H1 (cell line): Measurements from ENCODE around the gene USP24. TPM values are rescaled to one million over a fixed set of nuclear protein-coding genes. Genes with fewer than 3 reads are reported as not detected.

ENCODE experiments used
- CTCF ChIA-PET: fragments of 300-600 bp; sonication (Branson Sonifier 250); formaldehyde crosslinking; loops from one replicate; lab custom pipeline; 2021; ENCODE audit not compliant: partially characterized antibody; lab: Charles Lee
- POLR2A ChIA-PET: fragments of 300-600 bp; sonication (Branson Sonifier 250); formaldehyde crosslinking; loops from one replicate; lab custom pipeline; 2021; ENCODE audit warnings: inconsistent platforms; ENCODE audit not compliant: partially characterized antibody; lab: Charles Lee
- DNase-seq, 2 experiments: peaks; one replicate each; pipeline versions ENCODE4 v3.0.0 to v3.0.0-alpha.2; 2010 to 2022; ENCODE audit warnings: low spot score in 2 of 2, low read depth in 1 of 2, mixed read lengths in 1 of 2
- FAIRE-seq: peaks from 2 replicates; lab custom pipeline; 2011; peaks lifted over from hg19 to GRCh38; lab: Jason Lieb, UNC
- H2AFZ ChIP-seq: 2 replicates; pipeline ENCODE4 v1.8.1; 2012; ENCODE audit warnings: low read length, inconsistent platforms
- H2AK5ac ChIP-seq: 2 replicates; pipeline ENCODE4 v1.6.1; 2013; ENCODE audit warnings: low read depth, low read length
- H2BK120ac ChIP-seq: replicated peaks from 2 replicates; pipeline ENCODE3; 2013; ENCODE audit warnings: low read depth, low read length, inconsistent platforms
- H2BK12ac ChIP-seq: 2 replicates; pipeline ENCODE4 v1.6.1; 2013; ENCODE audit warnings: low read depth, low read length
- H2BK15ac ChIP-seq: 2 replicates; pipeline ENCODE4 v1.6.1; 2013; ENCODE audit warnings: low read length
- H2BK20ac ChIP-seq: 2 replicates; pipeline ENCODE4 v1.6.1; 2013; ENCODE audit warnings: low read length
- H2BK5ac ChIP-seq: 2 replicates; pipeline ENCODE4 v1.6.1; 2013; ENCODE audit warnings: low read depth, low read length
- H3K14ac ChIP-seq: 2 replicates; pipeline ENCODE4 v1.6.1; 2013; ENCODE audit warnings: inconsistent platforms; ENCODE audit not compliant: insufficient read length
- H3K18ac ChIP-seq: 2 replicates; pipeline ENCODE4 v1.6.1; 2013; ENCODE audit warnings: low read length; ENCODE audit errors: extremely low read depth
- H3K23ac ChIP-seq: 2 replicates; pipeline ENCODE4 v1.6.1; 2013; ENCODE audit warnings: inconsistent platforms; ENCODE audit not compliant: insufficient read length
- H3K23me2 ChIP-seq: 2 replicates; pipeline ENCODE4 v1.6.1; 2013; ENCODE audit warnings: low read depth, low read length
- H3K27ac ChIP-seq: 2 replicates; pipeline ENCODE4 v1.6.1; 2011; ENCODE audit warnings: low read depth, low read length, inconsistent platforms
- H3K27me3 ChIP-seq, 4 experiments: replicated peaks in 1 of 4; 1 replicate in 1 of 4; 2 replicates in 3 of 4; pipeline versions ENCODE4 v1.6.1 to v1.8.1; 2011 to 2013; ENCODE audit warnings: low read length in 3 of 4, mild to moderate bottlenecking in 3 of 4, inconsistent platforms in 2 of 4, mixed read lengths in 2 of 4, moderate library complexity in 1 of 4; ENCODE audit not compliant: control insufficient read depth in 3 of 4, insufficient read depth in 3 of 4; ENCODE audit errors: extremely low read depth in 1 of 4
- H3K36me3 ChIP-seq, 4 experiments: 2 replicates each; pipeline versions ENCODE4 v1.6.1 to v1.8.1; 2011 to 2013; ENCODE audit warnings: mild to moderate bottlenecking in 4 of 4, low read length in 3 of 4, moderate library complexity in 2 of 4, control low read depth in 1 of 4, inconsistent platforms in 1 of 4; ENCODE audit not compliant: insufficient read depth in 4 of 4, control insufficient read depth in 2 of 4
- H3K4ac ChIP-seq: replicated peaks from 2 replicates; pipeline ENCODE3; 2013; ENCODE audit warnings: low read length, low read depth, mixed read lengths, inconsistent platforms; ENCODE audit not compliant: insufficient read length
- H3K4me1 ChIP-seq, 4 experiments: replicated peaks in 1 of 4; 1 replicate in 1 of 4; 2 replicates in 3 of 4; pipeline versions ENCODE4 v1.6.1 to v1.8.1; 2011 to 2013; ENCODE audit warnings: low read length in 3 of 4, inconsistent platforms in 2 of 4, mixed read lengths in 1 of 4; ENCODE audit not compliant: insufficient read depth in 4 of 4, control insufficient read depth in 3 of 4
- H3K4me2 ChIP-seq, 2 experiments: 2 replicates each; pipeline versions ENCODE4 v1.6.1 to v1.8.1; 2011 to 2013; ENCODE audit warnings: low read depth in 2 of 2, low read length in 2 of 2, control low read depth in 1 of 2, inconsistent platforms in 1 of 2, mild to moderate bottlenecking in 1 of 2; ENCODE audit not compliant: insufficient read depth in 1 of 2
- H3K4me3 ChIP-seq, 4 experiments: fragments of 200-600, 300-600 bp in 1 of 4; sonication (generic), shearing (Covaris generic), sonication (Bioruptor Twin) in 1 of 4; 2 replicates each; pipeline versions ENCODE4 v1.5.1 to v1.8.1; 2011 to 2016; ENCODE audit warnings: low read length in 4 of 4, low read depth in 3 of 4, control low read depth in 2 of 4, inconsistent platforms in 2 of 4, mild to moderate bottlenecking in 2 of 4, mixed read lengths in 1 of 4, moderate library complexity in 1 of 4; ENCODE audit not compliant: insufficient read depth in 2 of 4; ENCODE audit errors: extremely low read depth in 1 of 4
- H3K56ac ChIP-seq: replicated peaks from 2 replicates; pipeline ENCODE3; 2013; ENCODE audit warnings: low read depth, mild to moderate bottlenecking, mixed read lengths, low read length, inconsistent platforms; ENCODE audit not compliant: insufficient read length
- H3K79me1 ChIP-seq: 2 replicates; pipeline ENCODE4 v1.6.1; 2013; ENCODE audit warnings: low read depth, low read length, control low read depth
- H3K79me2 ChIP-seq, 2 experiments: 2 replicates each; pipeline versions ENCODE4 v1.6.1 to v1.8.1; 2012 to 2013; ENCODE audit warnings: low read length in 2 of 2, mild to moderate bottlenecking in 2 of 2, inconsistent platforms in 1 of 2; ENCODE audit not compliant: insufficient read depth in 2 of 2, control insufficient read depth in 1 of 2
- H3K9ac ChIP-seq, 4 experiments: replicated peaks in 1 of 4; 1 replicate in 1 of 4; 2 replicates in 3 of 4; pipeline versions ENCODE4 v1.6.1 to v1.8.1; 2011 to 2013; ENCODE audit warnings: low read depth in 3 of 4, low read length in 3 of 4, control low read depth in 2 of 4, mild to moderate bottlenecking in 2 of 4, moderate library complexity in 2 of 4, inconsistent platforms in 1 of 4; ENCODE audit errors: extremely low read depth in 1 of 4
- H3K9me3 ChIP-seq, 2 experiments: 2 replicates each; pipeline versions ENCODE4 v1.6.1 to v1.8.1; 2012 to 2013; ENCODE audit warnings: mild to moderate bottlenecking in 2 of 2, moderate library complexity in 2 of 2, control low read depth in 1 of 2, inconsistent platforms in 1 of 2, low read depth in 1 of 2, low read length in 1 of 2, mixed read lengths in 1 of 2; ENCODE audit not compliant: insufficient read depth in 2 of 2
- H4K20me1 ChIP-seq, 2 experiments: replicated peaks in 1 of 2; 2 replicates each; pipeline versions ENCODE3 to v1.8.1; 2011 to 2013; ENCODE audit warnings: inconsistent platforms in 2 of 2, low read length in 2 of 2, mild to moderate bottlenecking in 1 of 2; ENCODE audit not compliant: insufficient read depth in 2 of 2, control insufficient read depth in 1 of 2
- H4K5ac ChIP-seq: 2 replicates; pipeline ENCODE4 v1.6.1; 2013; ENCODE audit warnings: low read length, low read depth, mixed read lengths, inconsistent platforms; ENCODE audit not compliant: insufficient read length
- H4K8ac ChIP-seq: 2 replicates; pipeline ENCODE4 v1.8.0; 2013; ENCODE audit warnings: mild to moderate bottlenecking, moderate library complexity, low read length, inconsistent platforms; ENCODE audit not compliant: insufficient read depth; ENCODE audit errors: extremely low read depth
- H4K91ac ChIP-seq: replicated peaks from 2 replicates; pipeline ENCODE3; 2013; ENCODE audit warnings: low read length, mixed read lengths, inconsistent platforms; ENCODE audit not compliant: insufficient read length
- ATF3 ChIP-seq: IDR thresholded peaks from 2 replicates; pipeline ENCODE4 v1.6.1; 2011; ENCODE audit warnings: low read depth, mild to moderate bottlenecking, low read length; ENCODE audit not compliant: insufficient read depth
- BCL11A ChIP-seq, 2 experiments: IDR thresholded peaks; one replicate each; pipeline ENCODE4 v1.6.1; 2011; ENCODE audit warnings: low read depth in 2 of 2, low read length in 2 of 2, mild to moderate bottlenecking in 2 of 2
- CBX8 ChIP-seq: fragments of 300-800, 300-1000 bp; sonication (generic); IDR thresholded peaks from 2 replicates; pipeline ENCODE4 v1.7.1; 2016; ENCODE audit warnings: low read depth, low read length, borderline replicate concordance
- CTBP2 ChIP-seq: IDR thresholded peaks from 2 replicates; pipeline ENCODE4 v1.7.0; 2011; ENCODE audit warnings: borderline replicate concordance, mild to moderate bottlenecking, moderate library complexity, mixed read lengths, low read length; ENCODE audit not compliant: insufficient read depth, insufficient read length
- GABPA ChIP-seq: IDR thresholded peaks from 2 replicates; pipeline ENCODE4 v1.6.1; 2011; ENCODE audit warnings: mild to moderate bottlenecking, low read length, moderate library complexity, borderline replicate concordance; ENCODE audit not compliant: insufficient read depth
- GTF2F1 ChIP-seq: IDR thresholded peaks from 2 replicates; pipeline ENCODE4 v1.6.1; 2012; ENCODE audit warnings: low read depth, low read length, improper control_type of control experiment, borderline replicate concordance
- HDAC2 ChIP-seq, 2 experiments: fragments of 300-600 bp in 1 of 2; sonication (generic) in 1 of 2; IDR thresholded peaks; 2 replicates each; pipeline ENCODE4 v1.6.1; 2011 to 2012; ENCODE audit warnings: low read depth in 2 of 2, low read length in 2 of 2, mild to moderate bottlenecking in 2 of 2, moderate library complexity in 2 of 2, borderline replicate concordance in 1 of 2, inconsistent platforms in 1 of 2
- KDM1A ChIP-seq: fragments of 200-600, 300-600 bp; sonication (generic); IDR thresholded peaks from 2 replicates; pipeline ENCODE4 v1.7.1; 2016; ENCODE audit warnings: mild to moderate bottlenecking, low read length, borderline replicate concordance
- RXRA ChIP-seq: IDR thresholded peaks from 2 replicates; pipeline ENCODE4 v1.6.1; 2011; ENCODE audit warnings: low read depth, mild to moderate bottlenecking, low read length, moderate library complexity; ENCODE audit not compliant: insufficient read depth
- SRF ChIP-seq: IDR thresholded peaks from 2 replicates; pipeline ENCODE4 v1.6.1; 2011; ENCODE audit warnings: mild to moderate bottlenecking, low read depth, low read length, moderate library complexity
- TAF7 ChIP-seq: optimal IDR thresholded peaks from 2 replicates; pipeline ENCODE3; 2011; ENCODE audit warnings: low read depth, mild to moderate bottlenecking, inconsistent platforms, low read length, moderate library complexity, borderline replicate concordance
- WGBS, 2 experiments: shearing (Covaris generic) in 1 of 2; methylation state at CpG; one replicate each; pipeline versions ENCODE4 v1.1.6 to v1.1.7; 2013 to 2015; ENCODE audit warnings: low lambda C conversion rate in 2 of 2, mixed read lengths in 2 of 2, inconsistent platforms in 1 of 2, low coverage in 1 of 2, missing lambda C conversion rate in 1 of 2; ENCODE audit not compliant: insufficient replicate concordance in 2 of 2, insufficient coverage in 1 of 2, insufficient read length in 1 of 2; ENCODE audit errors: extremely low coverage in 1 of 2, missing lambda C conversion rate in 1 of 2; 5-methylcytosine and 5-hydroxymethylcytosine counted together
- polyA plus RNA-seq, 7 experiments: library from polyadenylated mRNA; depleted of rRNA in 3 of 7; stranded (reverse) in 5 of 7; unstranded in 2 of 7; fragments of >200 nt in 5 of 7; fragments of 200-250 nt in 2 of 7; gene quantifications; 1 replicate in 5 of 7; 2 replicates in 1 of 7; 4 replicates in 1 of 7; pipeline versions ENCODE4 v1.2.1 to v1.2.3, GENCODE V29; 2011 to 2013; ENCODE audit warnings: missing spikeins in 2 of 7, mixed read lengths in 2 of 7
- total RNA-seq: library from RNA; stranded (reverse); fragmentation: NEBNext Ultra II Directional; extraction: Animal tissue kit (Norgen Biotek cat#: 25700); gene quantifications from 2 replicates; pipeline ENCODE4 v1.2.1, GENCODE V29; 2021
- TF ChIP-seq, protein P1 (sequence below): IDR thresholded peaks from 2 replicates; pipeline ENCODE4 v1.6.1; 2012; ENCODE audit warnings: inconsistent platforms

Gene USP24
- total and polyA plus RNA-seq, 2 of the 8 experiments (the other 6 are each of a cell fraction or from before 2014, with no cell fraction given) = 11.1 to 34.6 TPM

- Histone ChIP-seq H3K23me2 (no peaks in the 10 kb centered on the region), H2BK120ac (no peak overlapping the region), H3K27ac (no peak overlapping the region), H2AFZ (no peak overlapping the region), H4K20me1 (no peaks in the 10 kb centered on the region), H2AK5ac (no peak overlapping the region), H3K36me3 (no peaks in the 10 kb centered on the region), H3K79me1 (no peaks in the 10 kb centered on the region), H2BK5ac (no peak overlapping the region), H4K91ac (no peak overlapping the region), H3K14ac (no peak overlapping the region), H3K27me3 (no peaks in the 10 kb centered on the region), H2BK15ac (no peak overlapping the region), H4K5ac (no peak overlapping the region), H3K4me2 (no peak overlapping the region), H2BK12ac (no peak overlapping the region), H3K23ac (no peak overlapping the region), H3K4me1 (no peaks in the 10 kb centered on the region), H2BK20ac (no peak overlapping the region), H3K9ac (no peak overlapping the region), H3K4me3 (no peak overlapping the region), H4K8ac (no peak overlapping the region), H3K79me2 (no peaks in the 10 kb centered on the region), H3K4ac (no peak overlapping the region), H3K56ac (no peak overlapping the region), H3K9me3 (peaks cover 0 to 2% of the 10 kb centered on the region in 2 experiments; a peak in 2 of 4 replicates), H3K18ac (no peak overlapping the region)
- ChIA-PET POLR2A (no interaction called here), CTCF (interaction anchor here (0.7 to 1.5 kb wide), 2 partner anchors 13 to 83 kb away, joined by 3 read pairs; no protein-coding TSS in a partner anchor)
- 94% methylated on average over 3 of the region's 3 CpGs; no CpG with 5 or more reads in 1 of the 2 experiments for WGBS, 2 experiments
- no peak for FAIRE-seq
- DNase-seq = no peak
- TF ChIP-seq CBX8 = no peak
- TF ChIP-seq KDM1A = no peak
- TF ChIP-seq SRF = no peak
- no peak for TF ChIP-seq RXRA
- TF ChIP-seq HDAC2 (IDR thresholded peaks at IDR 0.05; ENCODE audit: borderline replicate concordance in 1 of 2, low read depth in 2 of 2, low read length in 2 of 2) = no peak
- no peak for TF ChIP-seq ATF3
- TF ChIP-seq CTBP2 = no peak
- no peak for TF ChIP-seq GABPA
- no peak for TF ChIP-seq BCL11A (IDR thresholded peaks at IDR 0.05; ENCODE audit: low read depth in 2 of 2, low read length in 2 of 2)
- no peak for TF ChIP-seq TAF7
- TF ChIP-seq, protein P1, sequence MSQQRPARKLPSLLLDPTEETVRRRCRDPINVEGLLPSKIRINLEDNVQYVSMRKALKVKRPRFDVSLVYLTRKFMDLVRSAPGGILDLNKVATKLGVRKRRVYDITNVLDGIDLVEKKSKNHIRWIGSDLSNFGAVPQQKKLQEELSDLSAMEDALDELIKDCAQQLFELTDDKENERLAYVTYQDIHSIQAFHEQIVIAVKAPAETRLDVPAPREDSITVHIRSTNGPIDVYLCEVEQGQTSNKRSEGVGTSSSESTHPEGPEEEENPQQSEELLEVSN = no peak
- TF ChIP-seq GTF2F1 = no peak
These were observed 16.6 kb upstream of the USP24 start for GRCh38 chr1:55231745-55232144.
